OCI-LY7 (cell line): ENCODE results near the gene PSG2. TPM values are rescaled to one million over a fixed set of nuclear protein-coding genes. Genes with fewer than 3 reads are reported as not detected.
"Not testable (repeated sequence)": the region's sequence is repeated elsewhere in the genome, so short reads cannot be mapped to it uniquely, and the experiment has no call there.

Experiments used
- BruUV-seq: library from RNA; stranded (reverse); fragments of 400-500 nt; replicated peaks from 2 replicates; lab custom pipeline; 2021; lab: Mats Ljungman, UMichigan
- CTCF ChIA-PET: fragments of 300-600 bp; sonication (Branson Sonifier 250); formaldehyde crosslinking; loops from one replicate; lab custom pipeline; 2022; ENCODE audit warnings: antibody characterized with exemption; ENCODE audit not compliant: unreplicated experiment; lab: Charles Lee
- POLR2A ChIA-PET: fragments of 300-600 bp; sonication (Branson Sonifier 250); formaldehyde crosslinking; loops from one replicate; lab custom pipeline; 2022; ENCODE audit warnings: antibody characterized with exemption; lab: Charles Lee
- DNase-seq: peaks from one replicate; pipeline ENCODE4 v3.0.0-alpha.2; 2015; ENCODE audit warnings: low spot score
- H2AFZ ChIP-seq: fragments of 200-600 bp; sonication (generic), shearing (Covaris generic); 2 replicates; pipeline ENCODE4 v1.6.1; 2014; ENCODE audit warnings: mild to moderate bottlenecking, antibody characterized with exemption, low read length, moderate library complexity
- H3K27ac ChIP-seq: fragments of 200-600 bp; sonication (generic); 2 replicates; pipeline ENCODE4 v1.5.1; 2014; ENCODE audit warnings: mixed run types, low read depth, mild to moderate bottlenecking, moderate library complexity, low read length, inconsistent platforms; ENCODE audit not compliant: poor library complexity, severe bottlenecking
- H3K36me3 ChIP-seq: fragments of 200-600 bp; sonication (generic); 2 replicates; pipeline ENCODE4 v1.6.1; 2014; ENCODE audit warnings: mild to moderate bottlenecking, antibody characterized with exemption, low read length, moderate library complexity, mixed read lengths; ENCODE audit not compliant: insufficient read depth
- H3K4me1 ChIP-seq: fragments of 200-600 bp; sonication (generic); 2 replicates; pipeline ENCODE4 v1.5.1; 2014; ENCODE audit warnings: mild to moderate bottlenecking, low read length; ENCODE audit not compliant: insufficient read depth, poor library complexity, severe bottlenecking
- H3K4me2 ChIP-seq: fragments of 200-600 bp; sonication (generic); 2 replicates; pipeline ENCODE4 v1.6.1; 2014; ENCODE audit warnings: mild to moderate bottlenecking, low read length
- H3K4me3 ChIP-seq: fragments of 200-600 bp; sonication (generic); 2 replicates; pipeline ENCODE4 v1.5.1; 2014; ENCODE audit warnings: mild to moderate bottlenecking, low read depth, low read length; ENCODE audit not compliant: poor library complexity, severe bottlenecking
- H3K79me2 ChIP-seq: fragments of 200-600 bp; sonication (generic); 2 replicates; pipeline ENCODE4 v1.6.1; 2016; ENCODE audit warnings: low read depth, mild to moderate bottlenecking, low read length, moderate library complexity, mixed read lengths; ENCODE audit not compliant: insufficient read depth
- H3K9me2 ChIP-seq: fragments of 200-600 bp; sonication (generic); 2 replicates; pipeline ENCODE4 v1.6.1; 2016; ENCODE audit warnings: mild to moderate bottlenecking, low read length, mixed read lengths; ENCODE audit not compliant: insufficient read depth
- H3K9me3 ChIP-seq: fragments of 200-600 bp; sonication (generic); 2 replicates; pipeline ENCODE4 v1.6.1; 2014; ENCODE audit warnings: mild to moderate bottlenecking, mixed run types, low read length, mixed read lengths
- H4K20me1 ChIP-seq: fragments of 200-600 bp; sonication (generic); 2 replicates; pipeline ENCODE4 v1.6.1; 2014; ENCODE audit warnings: mild to moderate bottlenecking, antibody characterized with exemption, low read length, moderate library complexity, mixed read lengths; ENCODE audit not compliant: insufficient read depth
- intact Hi-C: fragments of 100-400 bp; cut with micrococcal nuclease; formaldehyde crosslinking; loops from one replicate; pipeline ENCODE4 v1.10.0; 2022; ENCODE audit not compliant: unreplicated experiment
- total RNA-seq, 2 experiments: library from RNA; depleted of rRNA in 1 of 2; stranded (reverse); fragments of >200 nt in 1 of 2; shearing (Covaris generic) in 1 of 2; gene quantifications; 2 replicates each; pipeline ENCODE4 v1.2.3, GENCODE V29; 2014 to 2022

PSG2 gene
- total RNA-seq, 2 experiments from 2014 or later = not detected

DNA sequence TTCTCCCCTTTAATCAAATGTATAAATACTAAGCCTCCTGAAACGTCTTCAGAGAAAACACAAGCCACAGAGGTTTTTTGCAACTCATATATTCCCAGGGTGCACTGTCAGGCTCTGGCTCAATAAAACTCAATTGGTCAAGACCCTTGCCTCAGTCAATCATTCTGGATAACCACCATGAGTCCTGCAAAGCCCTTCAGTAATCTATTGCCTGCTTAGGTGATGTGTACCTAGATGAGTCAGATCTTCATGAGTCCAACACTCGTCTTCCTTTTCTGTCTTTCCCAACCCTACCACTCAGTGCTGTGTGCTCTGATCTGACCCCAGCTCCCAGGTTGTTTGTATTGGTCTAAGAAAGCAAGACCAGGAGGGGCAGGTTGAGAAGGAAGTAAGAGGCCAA lies 24.1 kb downstream of the PSG2 start:
- H3K4me2 ChIP-seq, H3K36me3 ChIP-seq, BruUV-seq, H3K9me3 ChIP-seq, H3K4me1 ChIP-seq, H3K27ac ChIP-seq, H3K4me3 ChIP-seq, H4K20me1 ChIP-seq, H3K9me2 ChIP-seq, POLR2A ChIA-PET, intact Hi-C loops, H3K79me2 ChIP-seq, DNase-seq, CTCF ChIA-PET, H2AFZ ChIP-seq: not testable (repeated sequence)

GRCh38 chr19:43047966-43048365 lies 34.5 kb downstream of the PSG2 start:
- H3K4me2 ChIP-seq, H3K36me3 ChIP-seq, H3K79me2 ChIP-seq, H3K9me3 ChIP-seq, H4K20me1 ChIP-seq, H3K4me3 ChIP-seq, BruUV-seq, POLR2A ChIA-PET, CTCF ChIA-PET, H3K27ac ChIP-seq, H3K4me1 ChIP-seq, DNase-seq, intact Hi-C loops, H3K9me2 ChIP-seq, H2AFZ ChIP-seq: not testable (repeated sequence)

DNA sequence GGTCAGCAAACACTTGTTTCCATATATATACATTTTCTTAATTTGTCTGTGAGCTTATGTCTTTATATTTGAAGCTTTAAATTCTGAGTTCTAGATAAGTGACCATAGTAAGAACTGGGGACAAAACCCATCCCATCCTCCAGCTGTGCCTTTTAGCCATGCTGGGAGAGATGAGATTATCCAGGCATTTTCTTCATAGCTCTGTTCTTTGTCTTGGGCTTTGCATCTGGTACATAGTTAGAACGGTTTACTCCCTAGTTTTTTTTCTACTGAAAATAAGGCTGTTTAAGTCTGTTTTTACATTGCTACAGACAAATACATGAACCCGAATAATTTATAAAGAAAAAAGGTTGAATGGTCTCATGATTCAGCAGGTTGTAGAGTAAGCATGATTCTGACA lies 35.9 kb downstream of the PSG2 start:
- H3K9me3 ChIP-seq, H4K20me1 ChIP-seq, H3K9me2 ChIP-seq, H3K4me3 ChIP-seq, H3K27ac ChIP-seq, BruUV-seq, H3K79me2 ChIP-seq, DNase-seq, H3K4me2 ChIP-seq, H2AFZ ChIP-seq, CTCF ChIA-PET, H3K4me1 ChIP-seq, POLR2A ChIA-PET, H3K36me3 ChIP-seq, intact Hi-C loops: not testable (repeated sequence)

DNA sequence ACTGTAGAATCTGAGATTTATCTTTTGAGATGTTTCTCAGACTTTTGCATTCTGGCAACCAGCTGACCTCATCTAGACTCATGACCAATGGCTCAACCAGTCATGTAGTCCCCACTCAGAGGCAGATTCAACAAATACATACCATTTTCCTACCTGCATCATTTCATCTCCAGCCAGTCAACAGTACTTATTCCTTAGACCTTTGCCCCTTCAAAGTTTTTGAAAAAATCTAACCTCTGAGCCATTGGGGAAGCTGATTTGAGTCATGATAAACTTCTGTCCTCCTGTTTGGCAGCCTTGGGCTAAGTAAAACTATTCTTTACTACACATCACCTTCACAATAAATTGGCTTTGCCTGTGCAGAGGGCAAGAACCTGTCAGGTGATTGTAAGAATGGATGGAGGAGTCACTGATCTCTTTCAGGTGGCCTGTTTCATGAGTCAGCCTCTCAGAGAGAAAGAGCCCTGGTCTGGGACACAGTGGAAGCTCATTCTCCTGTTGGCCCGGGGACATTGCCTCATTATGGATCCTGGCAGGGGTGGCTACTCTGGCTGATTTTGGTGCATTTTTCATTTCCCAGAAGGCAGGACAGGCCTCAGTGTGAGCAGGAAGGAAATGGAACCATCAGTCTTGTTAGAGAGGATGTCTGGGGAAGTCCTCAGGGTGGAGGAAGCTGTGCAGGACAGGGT lies 38.9 kb downstream of the PSG2 start:
- POLR2A ChIA-PET, H3K4me2 ChIP-seq, H3K4me1 ChIP-seq, H2AFZ ChIP-seq, H3K27ac ChIP-seq, DNase-seq, H3K79me2 ChIP-seq, BruUV-seq, H4K20me1 ChIP-seq, H3K36me3 ChIP-seq, H3K4me3 ChIP-seq, intact Hi-C loops, H3K9me2 ChIP-seq, CTCF ChIA-PET, H3K9me3 ChIP-seq: not testable (repeated sequence)
